Thyroid gland (tissue), 4 donors: ENCODE results near the gene HOTAIR.

Experiments used
- CTCF ChIP-seq, 6 experiments: fragments of 200-600 bp in 3 of 6; fragments of 450-650 bp in 3 of 6; sonication (generic) in 3 of 6; IDR thresholded peaks; one replicate each; pipeline ENCODE4 v1.5.1; 2016 to 2019; ENCODE audit warnings: antibody characterized with exemption in 6 of 6, mild to moderate bottlenecking in 2 of 6, inconsistent platforms in 1 of 6, moderate library complexity in 1 of 6
- POLR2A ChIP-seq, 2 donors: fragments of 450-650 bp; IDR thresholded peaks; one replicate each; pipeline ENCODE4 v1.6.1; 2017; ENCODE audit warnings: antibody characterized with exemption in 2 of 2, mild to moderate bottlenecking in 2 of 2, moderate library complexity in 1 of 2

GRCh38 chr12:54021432-54022013 is 46.8 kb upstream of the HOTAIR start:
- TF ChIP-seq CTCF (IDR thresholded peaks at IDR 0.05): no peak
- TF ChIP-seq POLR2A (IDR thresholded peaks at IDR 0.05): no peak
